ENCODE results near the gene CABP4. TPM values are rescaled to one million over a fixed set of nuclear protein-coding genes. Genes with fewer than 3 reads are reported as not detected.
A peak's percentile ranks its signal among the peaks of the same experiment; 100 is the strongest.

Gene CABP4
- total RNA-seq, 1 experiment from 2014 or later, result 0.18 TPM

GRCh38 chr11:67496113-67496512, 41.0 kb downstream of the CABP4 start:
- in situ Hi-C loops (cut with HindIII; ENCODE audit: low pct_unique_long_range_greater_than_20kb, low sequenced_read_pairs), result no loop called here
- no peak for DNase-seq (ENCODE audit: low read depth, low spot score)

DNA sequence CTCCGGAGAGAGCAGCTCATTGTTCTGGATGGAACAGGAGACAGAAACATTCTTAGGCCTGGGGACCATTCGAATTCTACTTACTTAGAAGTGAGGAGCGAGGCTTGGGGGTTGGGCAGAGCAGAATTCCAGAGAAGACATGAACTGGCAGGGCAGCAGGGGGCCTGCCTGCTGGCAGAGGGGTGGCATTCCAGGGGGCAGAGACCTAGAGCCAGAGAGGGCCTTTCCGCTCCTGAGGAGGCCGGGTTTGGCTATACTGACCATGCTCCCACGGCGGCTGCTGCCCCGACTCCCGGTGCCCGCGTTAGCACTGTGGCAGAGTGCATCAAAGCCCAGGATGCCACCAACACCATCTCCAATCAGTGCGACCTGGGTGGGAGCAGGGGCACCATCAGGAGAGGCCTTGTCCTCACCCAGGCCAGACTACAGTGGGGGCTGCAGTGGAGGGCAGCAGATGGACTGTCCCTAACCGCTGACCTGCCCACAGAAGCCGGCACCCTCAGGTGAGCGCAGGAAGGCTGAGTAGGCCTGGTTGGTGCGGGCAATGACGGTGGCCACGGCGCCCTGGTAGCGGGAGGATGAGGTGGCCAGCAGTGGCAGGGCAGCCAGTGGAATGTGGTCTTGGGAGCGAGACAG, 42.6 kb downstream of the CABP4 start:
- no peak for DNase-seq (ENCODE audit: low read depth, low spot score)
- in situ Hi-C loops (cut with HindIII; ENCODE audit: low pct_unique_long_range_greater_than_20kb, low sequenced_read_pairs), result no loop called here

GRCh38 chr11:67498544-67498972, 43.4 kb downstream of the CABP4 start:
- no peak for DNase-seq (ENCODE audit: low read depth, low spot score)
- in situ Hi-C loops (cut with HindIII; ENCODE audit: low pct_unique_long_range_greater_than_20kb, low sequenced_read_pairs), result no loop called here

DNA sequence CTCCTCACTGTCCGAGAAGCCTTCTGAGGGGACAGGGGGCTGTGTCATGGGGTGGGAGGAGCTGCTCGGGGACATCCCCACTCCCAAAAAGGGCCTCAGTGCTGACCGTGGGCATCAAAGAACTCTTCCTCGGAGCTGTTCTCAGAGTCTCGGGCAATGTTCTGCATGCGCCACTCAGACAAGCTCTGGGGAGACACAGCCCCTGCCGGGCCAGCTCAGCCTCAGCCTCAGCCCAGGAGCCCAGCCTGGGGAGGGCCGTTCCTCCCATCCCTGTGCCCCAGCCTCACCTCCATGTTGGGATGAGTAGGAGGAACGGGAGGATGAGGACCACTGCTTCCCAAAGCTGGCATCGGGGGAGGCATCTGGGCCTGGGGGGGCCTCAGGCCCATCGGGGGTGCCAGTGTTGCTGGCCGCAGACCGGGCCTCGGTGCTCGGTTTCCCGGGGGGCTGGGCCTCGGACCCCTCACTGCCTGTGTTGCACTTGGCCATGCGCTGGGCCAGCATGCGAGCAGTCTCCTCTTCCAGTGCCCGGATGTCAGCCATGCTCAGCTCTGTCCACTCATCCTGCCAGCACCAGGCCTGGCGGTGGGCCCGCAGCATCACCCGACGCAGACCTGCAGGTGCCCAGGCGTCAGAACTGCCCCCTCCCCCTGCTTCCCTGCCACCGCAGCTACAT, 44.8 kb downstream of the CABP4 start:
- no peak for DNase-seq (ENCODE audit: low read depth, low spot score)
- in situ Hi-C loops (cut with HindIII; ENCODE audit: low pct_unique_long_range_greater_than_20kb, low sequenced_read_pairs), result no loop called here

DNA sequence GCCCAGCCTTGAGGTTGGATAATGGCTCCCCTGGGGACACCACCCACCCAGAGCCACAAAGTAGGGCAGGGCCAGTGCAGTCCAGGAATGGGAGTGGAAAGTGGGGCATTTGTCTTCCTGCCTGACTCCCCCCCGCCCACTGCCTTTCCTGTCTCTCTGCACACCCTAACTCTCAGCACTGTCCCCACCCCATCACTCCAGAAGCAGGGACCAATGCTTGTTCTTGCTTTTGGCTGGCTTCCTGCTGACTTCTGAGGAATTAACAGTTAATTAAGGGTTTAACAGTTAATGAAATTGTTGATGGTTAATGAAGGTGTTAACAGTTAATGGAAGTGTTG, 45.3 kb downstream of the CABP4 start:
- DNase-seq (ENCODE audit: low read depth, low spot score), result no peak
- in situ Hi-C loops (cut with HindIII; ENCODE audit: low pct_unique_long_range_greater_than_20kb, low sequenced_read_pairs), result no loop called here

DNA sequence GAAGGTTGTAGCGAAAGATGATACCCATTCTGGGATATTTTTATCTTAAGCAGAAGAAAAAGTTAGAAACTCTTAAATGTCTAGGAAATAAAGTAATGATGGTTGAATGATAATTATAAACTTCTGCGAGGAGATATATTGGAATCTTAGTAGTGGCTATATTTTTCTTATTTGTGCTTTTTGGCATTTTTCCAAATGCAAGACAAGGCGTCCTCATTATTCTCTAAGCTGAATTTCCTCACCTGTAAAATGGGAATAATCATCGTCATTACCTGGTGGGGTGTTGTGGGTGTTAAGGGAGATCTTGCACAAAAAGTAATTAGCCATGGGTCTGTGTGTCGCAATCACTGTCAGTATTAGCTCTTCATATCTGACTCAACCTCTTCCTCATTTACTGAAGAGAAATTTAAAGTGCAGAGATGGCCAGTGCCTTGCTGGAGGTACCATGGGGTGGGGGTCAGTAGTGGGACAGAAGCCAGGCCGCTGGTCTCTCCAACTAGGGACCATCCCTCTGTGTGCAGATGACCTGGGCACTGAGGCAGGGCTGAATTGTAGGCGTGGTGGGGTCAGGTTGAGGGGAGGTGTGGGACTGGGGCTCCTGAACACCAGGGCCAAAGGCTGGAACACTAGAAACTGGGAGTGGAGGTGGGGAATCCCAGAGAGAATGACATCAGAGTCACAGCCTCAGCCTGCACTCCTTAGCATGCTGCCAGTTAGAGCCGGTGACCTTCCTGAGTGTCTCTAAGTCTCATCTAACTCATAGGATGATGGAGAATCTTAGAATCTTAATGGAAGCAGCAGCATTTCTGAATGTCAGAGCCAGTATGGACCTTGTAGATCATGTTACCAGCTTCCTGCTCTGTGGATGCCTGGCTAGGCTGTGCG, 45.9 kb downstream of the CABP4 start:
- in situ Hi-C loops (cut with HindIII; ENCODE audit: low pct_unique_long_range_greater_than_20kb, low sequenced_read_pairs), result no loop called here
- DNase-seq (ENCODE audit: low read depth, low spot score), result no peak

GRCh38 chr11:67501854-67502253, 46.7 kb downstream of the CABP4 start:
- in situ Hi-C loops (cut with HindIII; ENCODE audit: low pct_unique_long_range_greater_than_20kb, low sequenced_read_pairs), result no loop called here
- DNase-seq (ENCODE audit: low read depth, low spot score), result no peak

GRCh38 chr11:67502328-67502979, 47.3 kb downstream of the CABP4 start:
- in situ Hi-C loops (cut with HindIII; ENCODE audit: low pct_unique_long_range_greater_than_20kb, low sequenced_read_pairs), result no loop called here
- DNase-seq (ENCODE audit: low read depth, low spot score), result no peak

DNA sequence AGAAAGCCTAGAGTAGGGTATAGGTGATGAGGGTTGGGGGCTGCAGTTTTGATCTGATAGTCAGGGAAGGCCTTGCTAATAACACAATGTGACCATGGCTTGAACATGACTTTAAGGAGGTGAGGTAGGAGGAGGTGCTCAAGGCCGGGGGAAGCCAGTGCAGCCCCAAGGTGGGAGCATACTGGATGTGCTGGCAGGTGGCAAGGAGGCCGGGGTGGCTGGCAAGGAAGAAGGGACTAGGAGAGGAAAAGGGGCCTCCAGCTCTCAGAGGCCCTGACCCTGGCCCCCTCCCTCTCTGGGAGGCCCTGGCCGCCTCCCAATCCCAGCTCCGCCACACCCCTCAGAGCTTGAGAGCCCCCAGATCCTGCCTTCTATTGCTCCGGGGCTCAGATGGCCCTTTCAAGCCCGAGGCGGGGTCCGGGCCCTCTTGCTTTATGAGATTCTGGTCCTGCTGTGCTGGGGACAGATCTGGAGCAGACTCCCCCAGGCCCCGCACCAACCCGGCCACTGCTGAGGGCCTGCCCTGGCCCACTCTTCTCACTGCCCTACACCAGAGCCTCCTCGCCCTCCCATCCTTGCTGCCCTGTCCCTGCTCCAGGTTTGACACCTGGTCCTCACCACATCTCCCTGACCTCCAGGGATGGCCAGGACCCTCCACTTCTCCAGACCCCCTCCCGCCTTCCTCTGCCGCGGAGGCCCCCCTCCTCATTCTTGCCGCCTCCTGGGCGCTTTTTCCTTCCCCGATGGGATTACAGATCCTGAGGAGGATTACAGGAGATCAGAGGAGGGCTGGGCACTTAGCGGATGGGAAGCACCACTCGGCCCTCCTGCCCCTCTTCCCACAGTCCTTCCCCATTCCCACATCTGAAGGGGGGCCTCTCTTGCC, 48.2 kb downstream of the CABP4 start:
- in situ Hi-C loops (cut with HindIII; ENCODE audit: low pct_unique_long_range_greater_than_20kb, low sequenced_read_pairs), result no loop called here
- no peak for DNase-seq (ENCODE audit: low read depth, low spot score)

DNA sequence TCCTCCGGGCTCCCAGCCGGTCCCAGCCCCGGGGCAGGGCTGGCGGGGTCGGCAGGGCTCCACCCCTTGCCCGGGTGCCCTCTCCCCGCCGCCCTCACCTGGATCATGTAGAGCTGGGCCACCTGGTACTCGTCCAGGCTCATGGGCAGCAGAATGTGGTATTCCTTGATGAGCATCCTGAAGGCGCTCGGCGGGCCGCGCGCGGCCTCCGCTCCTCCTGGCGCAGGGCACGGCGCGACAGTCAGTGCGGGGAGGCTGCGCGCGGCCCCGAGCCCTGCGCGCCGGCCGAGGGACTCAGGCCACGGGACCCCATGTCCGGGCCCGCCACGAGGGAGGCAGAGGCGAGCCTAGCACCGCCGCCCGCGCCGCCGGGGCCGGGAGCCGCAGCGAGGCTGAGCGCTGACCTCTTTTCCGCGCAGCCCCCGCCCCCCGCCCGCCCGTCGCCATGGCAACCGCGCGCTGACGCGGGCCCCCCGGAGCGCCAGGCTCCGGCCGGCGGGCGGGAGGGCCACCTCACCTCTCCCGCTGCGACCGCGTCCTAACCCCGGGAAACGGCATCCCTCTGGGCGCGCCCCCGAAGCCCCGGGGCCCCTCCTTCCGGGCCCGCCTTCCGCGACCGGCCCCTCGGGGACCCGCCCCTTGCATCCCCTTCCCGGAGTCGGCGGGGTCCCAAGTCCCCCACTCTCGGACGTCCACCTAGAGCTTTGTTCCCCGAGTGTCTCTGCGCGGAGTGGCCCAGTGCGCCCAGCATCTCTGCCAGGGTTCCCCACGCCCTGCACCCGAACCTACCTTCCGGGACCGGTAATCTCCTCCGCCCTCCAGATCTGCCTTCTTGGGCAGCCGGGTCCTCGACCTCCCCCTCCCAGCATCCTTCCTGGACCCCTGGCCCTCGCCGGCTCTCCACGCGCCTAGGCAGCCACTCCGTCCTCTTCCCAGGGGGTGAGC, 49.1 kb downstream of the CABP4 start:
- no peak for DNase-seq (ENCODE audit: low read depth, low spot score)

GRCh38 chr11:67504950-67505581, 49.9 kb downstream of the CABP4 start, which contains the start of gene PITPNM1:
PITPNM1 (minus strand) TSS chr11:67505363; CDS start chr11:67504180, 1,183 bp downstream.
- in situ Hi-C loops (cut with HindIII; ENCODE audit: low pct_unique_long_range_greater_than_20kb, low sequenced_read_pairs), result no loop called here
- DNase-seq (ENCODE audit: low read depth, low spot score), result peak; percentile 42

More for the DNA sequence above, 49.1 kb downstream of the CABP4 start:
- in situ Hi-C loops (cut with HindIII; ENCODE audit: low pct_unique_long_range_greater_than_20kb, low sequenced_read_pairs), result no loop called here

- in situ Hi-C loops (cut with HindIII; ENCODE audit: low pct_unique_long_range_greater_than_20kb, low sequenced_read_pairs), result no loop called here
- peak; percentile 88 for DNase-seq (ENCODE audit: low read depth, low spot score)
Observed at GRCh38 chr11:67505605-67506396, 50.6 kb downstream of the CABP4 start.

DNA sequence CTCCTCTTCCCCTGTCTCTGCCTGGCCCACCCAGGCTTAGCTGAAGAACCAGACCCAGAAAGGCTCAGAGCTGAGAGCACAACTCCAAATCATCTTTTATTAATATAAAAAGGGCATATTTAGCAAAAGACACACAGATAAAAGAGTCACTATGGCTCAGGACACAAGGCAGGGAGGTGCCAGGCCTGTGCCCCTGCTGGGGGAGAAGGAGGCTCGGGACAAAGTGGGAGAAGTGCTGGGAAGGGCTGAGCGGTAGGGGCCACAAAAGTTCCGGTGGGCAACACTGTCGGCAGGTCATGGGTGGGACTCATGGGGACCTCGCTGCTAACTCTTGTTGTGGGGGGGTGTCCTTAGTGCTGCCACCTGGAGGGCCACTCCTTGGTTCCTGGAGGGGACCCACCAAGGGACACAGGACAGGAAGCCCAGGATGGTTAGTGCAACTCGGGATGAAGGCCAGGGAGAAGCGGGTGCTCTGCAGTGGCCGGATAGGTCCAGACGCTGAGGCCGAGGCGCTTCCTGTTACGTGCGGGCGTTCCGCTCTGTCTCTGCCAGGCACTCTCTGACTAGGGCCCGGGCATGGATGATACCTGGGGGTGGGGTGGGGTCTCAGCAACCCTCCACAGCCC, 51.4 kb downstream of the CABP4 start:
- no peak for DNase-seq (ENCODE audit: low read depth, low spot score)
- in situ Hi-C loops (cut with HindIII; ENCODE audit: low pct_unique_long_range_greater_than_20kb, low sequenced_read_pairs), result no loop called here

DNA sequence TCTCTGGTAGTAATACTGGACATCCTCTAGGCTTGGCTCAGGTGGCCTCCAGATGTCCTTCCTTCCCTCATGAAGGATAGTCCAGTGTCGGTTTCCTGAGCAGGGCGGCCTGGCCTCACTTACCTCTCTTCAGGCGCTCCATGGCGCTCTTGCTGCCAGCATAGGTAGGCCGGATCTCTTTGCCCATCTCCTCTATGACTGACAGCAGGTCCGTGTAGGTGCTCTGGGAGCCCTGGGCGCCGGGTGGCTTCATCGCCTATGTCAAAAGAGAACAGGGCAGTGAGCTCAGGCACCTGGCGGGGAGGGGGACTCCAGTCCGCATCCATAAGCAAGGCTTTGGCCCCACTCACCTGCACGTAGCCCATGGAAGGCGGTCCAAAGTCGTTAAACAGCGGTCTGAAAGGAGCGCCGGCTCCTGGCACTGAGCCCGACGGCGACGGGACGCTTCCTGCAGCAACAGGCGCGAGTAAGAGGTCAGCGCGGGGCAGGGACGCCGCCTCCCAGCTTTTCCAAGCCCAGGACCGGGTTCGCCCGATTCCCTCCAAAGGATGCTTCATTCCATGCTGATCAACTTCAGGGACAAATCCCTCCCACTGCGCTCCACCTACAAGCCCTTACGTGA, 52.2 kb downstream of the CABP4 start:
- DNase-seq (ENCODE audit: low read depth, low spot score), result no peak
- in situ Hi-C loops (cut with HindIII; ENCODE audit: low pct_unique_long_range_greater_than_20kb, low sequenced_read_pairs), result no loop called here
